Fibroblast of peridontal ligament (primary cell): ENCODE data around the gene PLEKHM3.
"Not testable (repeated sequence)": the region's sequence is repeated elsewhere in the genome, so short reads cannot be mapped to it uniquely, and the experiment has no call there.

Experiments used
- DNase-seq: peaks from one replicate; pipeline ENCODE4 v3.0.0-alpha.2; 2010; ENCODE audit errors: extremely low read depth

PLEKHM3 gene

GRCh38 chr2:207925601-207926000 is 99.7 kb downstream of the PLEKHM3 start:
- no peak for DNase-seq

DNA sequence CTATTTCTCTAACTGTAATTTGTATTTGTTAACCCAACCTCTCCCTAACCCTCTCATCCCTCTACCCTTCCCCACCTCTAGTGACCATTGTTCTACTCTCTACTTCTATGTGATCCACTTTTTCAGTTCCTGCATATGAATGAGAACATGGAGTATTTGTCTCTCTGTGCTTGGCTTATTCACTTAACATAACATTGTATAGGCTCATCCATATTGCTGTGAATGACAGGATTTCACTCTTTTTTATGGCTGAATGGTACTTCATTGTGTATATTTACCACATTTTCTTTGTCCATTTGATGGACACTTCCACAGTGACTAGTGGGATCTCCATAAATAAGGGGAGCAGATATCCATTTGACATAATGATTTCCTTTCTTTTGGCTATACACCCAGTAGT is 103.7 kb downstream of the PLEKHM3 start:
- DNase-seq, result no peak

DNA sequence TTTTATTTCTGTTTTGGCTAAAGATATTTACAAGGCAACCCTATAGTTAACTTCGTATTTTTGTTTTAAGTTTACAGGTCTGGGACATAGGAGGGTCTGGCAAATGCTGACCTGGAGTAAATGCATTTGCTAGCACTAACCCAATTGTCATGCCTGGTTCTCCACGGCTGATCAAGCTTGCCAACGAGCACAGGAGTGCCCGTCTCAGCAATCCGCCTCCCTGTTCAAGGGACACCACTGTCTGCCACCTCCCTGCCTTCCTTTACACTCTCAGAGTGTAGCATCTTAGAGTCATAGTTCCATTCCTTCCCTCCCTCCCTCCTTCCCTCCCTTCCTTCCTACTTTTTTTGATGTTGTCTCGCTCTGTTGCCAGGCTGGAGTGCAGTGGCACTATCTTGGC is 104.6 kb downstream of the PLEKHM3 start:
- DNase-seq, result no peak

DNA sequence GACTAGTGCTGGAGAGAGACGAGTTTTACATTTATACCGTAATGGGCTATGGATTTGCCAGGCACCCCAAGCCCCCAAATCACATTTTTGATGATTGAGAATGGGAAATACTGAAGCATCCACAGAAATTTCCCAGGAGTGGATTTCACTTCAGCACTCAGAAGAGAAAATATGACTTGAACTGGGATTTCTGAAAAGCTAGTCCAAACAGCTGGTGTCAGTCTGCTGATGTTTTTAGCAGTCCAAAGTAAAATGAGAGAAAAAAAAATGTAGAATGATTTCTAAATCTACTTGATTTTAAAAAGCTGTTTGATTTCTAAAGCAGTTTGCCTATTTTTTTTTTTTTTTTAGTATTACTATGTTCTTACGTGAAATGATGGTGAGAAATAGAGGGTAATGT is 105.0 kb downstream of the PLEKHM3 start:
- no peak for DNase-seq

- DNase-seq, result no peak
Observed at GRCh38 chr2:207919164-207919919, 106.0 kb downstream of the PLEKHM3 start.

DNA sequence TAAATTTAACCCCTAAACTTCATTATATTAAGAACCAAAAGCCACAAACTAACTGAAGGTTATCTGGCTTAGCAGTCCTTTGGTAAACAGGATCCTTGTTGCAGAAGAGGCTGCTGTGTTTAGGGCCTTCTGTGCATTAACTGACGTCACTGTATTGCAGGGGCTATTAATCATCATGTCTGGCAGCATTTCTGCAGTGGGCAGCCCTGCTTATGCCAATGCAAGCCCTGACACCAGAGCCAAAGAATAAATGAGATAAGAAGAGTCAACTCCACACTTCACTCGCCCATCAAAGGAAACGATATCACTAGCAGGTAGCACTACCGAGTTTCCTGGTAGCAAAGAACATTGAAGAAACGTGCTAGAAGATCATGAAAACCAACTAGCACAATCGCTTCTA is 110.6 kb downstream of the PLEKHM3 start:
- no peak for DNase-seq

DNA sequence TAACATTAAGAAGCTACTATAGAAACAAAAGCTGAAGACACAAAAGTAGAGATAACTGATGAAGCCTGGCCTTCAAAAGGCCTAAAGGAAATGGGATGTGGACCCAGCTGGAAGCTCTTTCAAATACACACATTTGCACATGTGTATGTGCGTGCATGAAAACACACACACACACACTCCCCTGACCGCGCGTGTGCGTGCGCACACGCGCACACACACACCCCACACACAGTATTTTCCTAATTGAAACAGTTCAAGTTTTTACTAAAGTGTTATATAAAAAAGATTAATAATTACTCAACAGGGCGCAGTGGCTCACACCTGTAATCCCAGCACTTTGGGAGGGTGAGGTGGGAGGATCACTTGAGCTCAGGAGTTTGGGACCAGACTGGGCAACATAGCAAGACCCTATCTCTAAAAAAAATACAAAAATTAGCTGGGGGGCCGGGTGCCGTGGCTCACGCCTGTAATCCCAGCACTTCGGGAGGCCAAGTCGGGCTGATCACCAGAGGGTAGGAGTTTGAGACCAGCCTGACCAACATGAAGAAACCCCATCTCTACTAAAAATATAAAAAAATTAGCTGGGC is 111.5 kb downstream of the PLEKHM3 start:
- no peak for DNase-seq

- DNase-seq, result no peak
Observed at GRCh38 chr2:207911856-207912255, 113.5 kb downstream of the PLEKHM3 start.

- no peak for DNase-seq
Observed at GRCh38 chr2:207911215-207911614, 114.1 kb downstream of the PLEKHM3 start.

DNA sequence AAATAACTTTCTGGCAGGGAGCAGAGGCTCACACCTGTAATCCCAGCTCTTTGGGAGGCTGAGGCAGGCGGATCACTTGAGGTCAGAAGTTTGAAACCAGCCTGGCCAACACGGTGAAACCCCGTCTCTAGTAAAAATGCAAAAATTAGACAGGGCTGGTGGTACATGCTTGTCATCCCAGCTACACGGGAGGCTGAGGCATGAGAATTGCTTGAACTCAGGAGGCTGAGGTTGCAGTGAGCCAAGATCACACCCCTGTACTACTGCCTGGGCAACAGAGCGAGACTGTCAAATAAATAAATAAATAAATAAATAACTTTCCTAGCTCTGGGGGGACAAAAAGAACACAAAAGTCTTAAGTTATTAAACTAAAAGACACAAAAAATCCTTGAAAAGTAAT is 118.8 kb downstream of the PLEKHM3 start:
- DNase-seq, result not testable (repeated sequence)

DNA sequence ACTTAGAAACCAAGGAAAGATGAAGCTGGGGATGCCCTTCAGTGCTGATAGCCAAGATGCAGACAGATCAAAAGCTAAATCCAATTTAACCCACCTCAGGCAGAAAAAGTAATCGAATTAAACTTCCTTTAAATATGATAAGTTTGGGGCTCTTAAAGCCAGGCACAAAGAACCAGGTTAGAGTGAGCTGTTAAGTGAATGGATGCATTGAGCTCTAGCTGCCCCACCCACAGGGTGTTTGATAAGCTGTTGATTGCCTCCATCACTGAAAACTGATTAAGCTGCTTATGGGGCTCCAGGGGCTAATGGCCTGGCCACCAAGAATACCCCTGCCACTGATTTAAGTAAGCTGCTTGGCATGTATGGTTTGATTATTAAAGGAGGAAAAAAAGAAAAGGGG is 119.8 kb downstream of the PLEKHM3 start:
- no peak for DNase-seq

DNA sequence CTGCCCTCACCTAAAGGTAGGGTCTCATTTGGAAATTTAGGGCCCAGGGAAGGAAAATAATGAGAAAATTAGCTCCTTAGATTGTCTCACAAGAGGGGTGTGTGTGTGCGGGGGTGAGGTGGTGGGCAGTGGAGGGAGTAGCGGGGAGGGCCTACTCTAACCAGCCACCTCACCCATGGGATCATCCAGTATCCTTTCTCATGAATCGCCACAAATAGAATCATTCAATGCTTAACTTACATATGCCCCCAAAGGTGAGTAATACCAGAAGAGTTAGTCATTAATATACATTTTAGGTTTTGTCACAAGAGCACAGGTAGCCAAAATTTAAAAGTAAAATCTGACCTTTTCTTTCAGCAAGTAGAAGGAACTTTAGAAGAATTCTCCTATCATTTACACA is 122.1 kb downstream of the PLEKHM3 start:
- DNase-seq, result no peak

DNA sequence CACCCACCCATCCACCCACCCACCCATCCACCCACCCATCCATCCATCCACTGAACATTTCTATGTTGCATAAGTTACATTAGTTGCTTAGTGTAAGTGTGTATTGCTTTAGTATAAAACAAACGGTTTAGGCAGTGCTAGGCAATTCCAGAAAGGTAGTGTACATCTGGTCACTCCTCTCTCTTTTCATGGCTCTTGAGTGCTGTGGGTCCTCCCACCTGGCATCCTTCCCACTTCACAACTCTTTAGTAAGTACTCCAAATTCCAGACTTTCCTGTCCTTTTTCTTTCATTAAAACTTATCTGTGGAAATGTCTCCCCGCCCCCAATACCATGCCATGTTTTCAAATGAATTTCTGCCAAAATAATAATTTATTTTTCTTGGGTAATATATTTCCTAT is 122.5 kb downstream of the PLEKHM3 start:
- DNase-seq, result no peak

GRCh38 chr2:207901829-207902228 is 123.5 kb downstream of the PLEKHM3 start:
- no peak for DNase-seq

DNA sequence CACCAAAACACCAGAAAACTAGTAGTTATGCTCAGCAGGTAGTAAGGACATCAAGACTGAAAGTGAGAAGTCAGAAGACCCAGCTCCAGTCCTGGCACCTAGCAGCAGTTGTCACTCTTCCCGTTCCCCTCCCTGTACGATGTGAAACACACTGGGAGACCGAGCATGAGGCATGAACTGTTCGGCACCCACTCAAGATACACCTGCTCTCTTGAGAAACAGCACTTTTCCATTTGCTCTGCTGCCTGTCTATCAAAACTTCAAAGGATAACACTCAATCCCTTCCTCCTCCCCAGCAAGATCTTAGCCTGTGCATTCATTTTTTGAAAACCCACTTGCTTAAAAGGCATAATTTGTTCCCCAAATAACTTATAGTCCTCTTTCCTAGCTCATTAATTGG is 123.9 kb downstream of the PLEKHM3 start:
- DNase-seq, result no peak

DNA sequence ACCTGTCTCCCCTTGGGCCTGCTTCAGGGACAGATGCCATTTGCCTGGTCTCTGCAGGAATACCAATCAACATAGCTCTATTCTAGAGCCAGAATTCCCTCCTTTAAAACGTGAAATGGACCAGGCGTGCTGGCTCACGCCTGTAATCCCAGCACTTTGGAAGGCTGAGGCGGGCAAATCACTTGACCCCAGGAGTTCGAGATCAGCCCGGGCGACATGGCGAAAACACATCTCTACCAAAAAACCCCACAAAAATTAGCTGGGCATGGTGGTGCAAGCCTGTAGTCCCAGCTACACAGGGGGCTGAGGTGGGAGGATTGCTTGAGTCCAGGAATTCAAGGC is 127.0 kb downstream of the PLEKHM3 start:
- no peak for DNase-seq

DNA sequence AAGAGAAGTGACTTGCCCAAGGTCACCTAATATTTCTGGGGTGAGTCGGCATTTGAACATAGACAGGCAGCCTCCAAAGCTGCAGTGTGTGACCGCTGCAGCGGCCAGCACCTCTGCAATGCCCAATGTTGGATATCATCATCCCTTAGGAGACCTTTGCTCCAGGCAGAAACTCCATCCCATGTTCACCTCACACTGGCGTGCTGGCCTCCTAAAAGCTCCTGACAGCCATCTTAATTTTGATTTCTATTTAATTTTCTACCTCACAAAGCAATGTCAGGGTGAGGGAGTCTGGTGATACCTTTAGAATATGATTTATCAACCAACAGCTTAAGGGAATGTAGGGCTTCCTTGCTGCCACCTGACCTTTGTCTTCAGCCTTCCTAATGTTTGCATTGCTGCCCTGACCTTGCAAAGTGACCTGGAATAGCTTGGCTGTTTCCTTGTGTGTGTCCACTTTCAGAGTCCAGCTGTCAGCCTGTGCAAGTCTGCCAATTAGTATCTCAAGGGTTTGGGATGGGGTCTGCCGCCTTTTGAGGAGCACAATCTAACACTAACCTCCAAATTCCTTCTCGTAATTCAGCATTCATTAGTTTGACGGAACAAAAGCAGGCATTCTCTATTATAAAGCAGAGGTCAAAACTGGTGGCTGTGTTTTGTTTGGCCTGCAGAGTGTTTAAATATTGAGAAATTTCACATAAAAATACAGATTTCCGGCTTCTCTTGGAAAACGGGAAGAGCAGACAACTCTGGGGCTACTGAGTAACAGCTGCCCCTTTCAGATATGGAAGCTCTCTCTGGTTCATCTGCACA is 127.6 kb downstream of the PLEKHM3 start:
- DNase-seq, result no peak

GRCh38 chr2:207896525-207897285 is 128.6 kb downstream of the PLEKHM3 start:
- DNase-seq, result no peak

DNA sequence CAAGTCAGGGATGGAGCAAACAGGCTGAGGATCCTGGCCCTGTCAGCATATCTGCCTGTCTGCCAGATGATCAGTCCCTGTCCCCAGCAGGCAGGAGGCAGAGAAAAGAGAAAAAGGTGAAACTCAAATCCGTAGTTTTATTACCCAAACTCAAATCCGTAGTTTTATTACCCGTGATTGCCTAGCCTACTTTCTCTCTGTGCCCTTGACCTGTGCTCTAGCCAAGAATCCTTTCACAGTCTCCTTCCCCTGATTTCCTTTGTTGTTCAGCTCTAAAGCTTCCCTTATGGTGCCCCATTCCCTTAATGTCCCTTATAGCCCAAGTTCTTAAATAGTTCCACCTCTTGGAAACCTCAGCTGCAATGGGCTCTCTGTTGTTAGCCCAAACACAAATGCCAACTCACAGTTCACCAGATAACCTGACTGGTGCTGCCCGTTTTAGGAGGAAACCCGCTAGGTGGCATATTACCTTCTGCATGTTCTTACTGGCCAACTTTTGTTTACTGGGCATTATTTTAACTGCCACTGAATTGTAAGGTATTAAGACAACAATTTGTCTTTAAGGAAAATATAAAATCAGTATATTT is 130.0 kb downstream of the PLEKHM3 start:
- DNase-seq, result no peak

DNA sequence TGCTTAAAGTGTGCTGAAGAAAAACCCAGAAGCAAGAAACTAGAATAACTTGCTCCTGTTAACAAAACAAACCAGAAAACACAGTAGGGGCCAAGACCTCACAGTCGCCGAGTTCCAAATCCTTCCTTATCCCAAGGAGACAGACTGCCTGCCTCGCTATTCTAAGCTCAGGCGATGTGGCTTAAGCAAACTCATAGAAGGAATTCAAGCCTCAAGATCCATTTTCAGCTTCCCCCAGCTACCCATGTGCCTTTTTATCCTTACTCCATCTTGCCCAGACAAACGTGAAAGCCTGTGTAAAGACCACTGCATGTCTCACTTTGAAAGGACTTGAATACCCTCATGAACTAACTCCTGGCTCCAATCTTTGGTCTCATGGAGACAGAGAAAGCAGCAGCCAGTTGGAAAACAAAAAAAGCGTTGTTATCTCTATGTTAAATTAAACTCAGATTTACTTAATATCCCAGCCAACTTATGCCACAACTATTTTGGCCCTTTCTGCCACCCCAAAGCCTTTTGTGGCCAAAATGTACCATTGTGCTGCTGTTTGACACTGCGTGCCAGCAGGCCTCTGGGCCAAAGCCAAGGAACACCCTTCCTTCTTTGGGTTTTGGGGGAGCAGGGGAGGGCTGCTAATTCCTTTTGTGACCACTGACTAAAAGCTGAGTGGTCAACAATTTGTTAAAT is 132.5 kb downstream of the PLEKHM3 start:
- peak; percentile 75 for DNase-seq
